ENCODE results near the gene WNT9A.

GRCh38 chr1:227958617-227959324 is 11.0 kb upstream of the WNT9A start:
- TF ChIP-seq CTCF (IDR thresholded peaks at IDR 0.05; ENCODE audit: low read depth, low read length, missing input control) (no peak), JUND (IDR thresholded peaks at IDR 0.05) (no peak), GABPA (IDR thresholded peaks at IDR 0.05 in 1 of 2, conservative IDR thresholded peaks at IDR 0.05 in 1 of 2) (no peak), RXRA (IDR thresholded peaks at IDR 0.05) (no peak), REST (IDR thresholded peaks at IDR 0.05) (no peak), MAX (IDR thresholded peaks at IDR 0.05) (no peak), TAF1 (conservative IDR thresholded peaks at IDR 0.05) (no peak), EGR1 (IDR thresholded peaks at IDR 0.05; ENCODE audit: low read depth in 2 of 2) (no peak), YY1 (IDR thresholded peaks at IDR 0.05) (no peak), ATF3 (IDR thresholded peaks at IDR 0.05) (no peak), ZBTB33 (IDR thresholded peaks at IDR 0.05) (no peak), RAD21 (IDR thresholded peaks at IDR 0.05) (no peak), FOXA1 (IDR thresholded peaks at IDR 0.05) (no peak), SP1 (IDR thresholded peaks at IDR 0.05) (no peak)
